Activated CD8-positive, alpha-beta memory T cell treated with anti-CD3 and anti-CD28 coated beads, Interleukin-2, amount 50 U/mL, for 1 hour (primary cell): ENCODE results near the gene HIVEP3.
"Not testable (repeated sequence)": the region's sequence is repeated elsewhere in the genome, so short reads cannot be mapped to it uniquely, and the experiment has no call there.

Experiments
- DNase-seq: peaks from one replicate; pipeline ENCODE4 v3.0.0-alpha.2; 2020; ENCODE audit errors: extremely low read depth

HIVEP3 gene

DNA sequence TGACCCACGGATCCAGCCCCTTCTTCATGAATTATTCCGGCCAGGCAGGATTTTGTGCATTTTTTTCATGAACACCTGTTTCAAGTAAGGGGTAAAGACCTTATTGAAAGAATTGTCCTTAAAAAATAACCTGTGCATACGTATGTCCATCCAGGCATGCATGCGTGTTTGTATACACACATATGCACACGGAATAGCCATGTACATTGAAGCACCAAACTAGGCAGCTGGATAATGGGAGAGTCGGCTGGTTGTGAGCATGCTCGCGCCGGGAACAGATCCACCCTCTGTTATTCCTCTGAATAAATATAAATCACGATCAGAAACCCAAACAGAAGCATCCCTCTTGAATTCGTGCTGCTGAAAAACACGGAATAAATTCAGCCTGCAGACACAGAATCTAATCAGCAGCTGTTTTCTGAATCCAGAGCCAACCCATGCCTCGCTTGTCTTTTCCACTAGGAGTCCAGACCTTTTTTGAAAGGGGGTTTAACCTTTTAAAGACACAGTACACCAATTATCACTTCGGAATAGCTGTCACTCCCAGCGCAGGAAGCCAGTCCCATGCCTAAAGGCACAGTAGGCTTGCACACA lies at the start of gene HIVEP3:
Gene HIVEP3 (minus strand): TSS at position 473 of the 594 bp plus-strand sequence.
- DNase-seq, result no peak

DNA sequence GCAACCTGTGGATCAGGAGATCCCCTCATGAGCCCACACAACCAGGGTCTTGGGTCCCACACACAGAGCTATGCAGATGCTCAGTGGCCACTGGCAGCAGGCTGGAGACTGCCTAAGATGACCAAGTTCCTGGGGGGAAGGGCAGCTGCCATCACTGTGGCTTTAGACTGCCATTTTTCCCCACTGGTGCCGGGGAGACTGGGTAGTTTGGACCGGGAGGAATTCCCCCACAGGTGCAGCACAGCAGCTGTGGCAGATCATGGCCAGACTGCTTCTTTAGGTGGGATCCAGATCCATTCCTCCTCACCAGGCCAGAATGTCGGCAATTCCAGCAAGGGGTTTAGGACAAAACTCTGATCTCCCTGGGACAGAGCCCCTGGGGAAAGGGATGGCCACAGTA lies 45.7 kb upstream of the HIVEP3 start:
- no peak for DNase-seq

DNA sequence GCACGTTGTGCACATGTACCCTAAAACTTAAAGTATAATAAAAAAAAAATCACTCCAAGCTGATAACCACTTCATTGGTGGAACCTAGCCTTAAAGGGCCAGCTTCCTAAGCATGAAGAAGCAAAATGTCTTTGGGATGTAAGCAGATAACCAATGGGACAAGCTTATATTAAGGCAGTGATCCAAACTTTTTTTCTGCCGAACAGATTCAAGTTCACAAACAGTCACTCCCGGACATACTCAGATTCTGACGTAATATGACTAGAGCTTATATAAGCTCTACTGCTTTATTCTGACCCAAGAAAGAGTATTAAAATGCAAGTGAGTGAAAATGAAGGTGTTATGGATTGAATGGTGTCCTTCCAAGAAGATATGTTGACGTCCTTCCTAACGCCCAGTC lies 44.9 kb upstream of the HIVEP3 start:
- DNase-seq, result no peak

DNA sequence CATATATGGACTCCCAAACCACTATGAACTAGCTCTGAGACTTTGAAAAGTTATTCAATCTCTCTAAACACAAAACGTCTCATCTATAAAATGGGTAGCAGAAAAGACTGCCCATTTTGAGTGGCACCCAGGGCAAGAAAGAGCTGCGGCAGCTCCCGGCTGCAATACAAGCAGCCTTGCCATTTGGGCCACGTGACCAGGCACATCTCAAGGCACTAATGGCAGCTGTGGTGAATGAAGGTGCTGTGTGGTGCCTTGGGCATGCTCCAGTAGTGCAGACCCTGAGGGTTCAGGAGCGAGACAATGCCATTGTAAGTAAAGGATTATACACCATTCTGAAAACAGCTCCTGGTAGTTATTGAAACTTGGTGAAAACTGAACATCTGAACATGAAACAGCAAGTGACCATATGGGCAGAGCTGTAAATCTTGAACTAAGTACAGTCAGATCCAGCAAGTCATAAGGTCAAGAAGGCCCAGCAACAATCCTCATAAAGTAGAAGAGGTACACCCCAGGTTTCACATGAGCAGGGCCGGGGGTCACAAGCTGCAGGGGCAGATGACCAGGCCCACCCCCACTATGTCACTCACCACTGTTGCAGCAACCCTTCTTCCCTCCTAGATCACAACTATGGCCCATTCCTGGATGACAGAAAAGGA lies 39.4 kb upstream of the HIVEP3 start:
- DNase-seq, result no peak

DNA sequence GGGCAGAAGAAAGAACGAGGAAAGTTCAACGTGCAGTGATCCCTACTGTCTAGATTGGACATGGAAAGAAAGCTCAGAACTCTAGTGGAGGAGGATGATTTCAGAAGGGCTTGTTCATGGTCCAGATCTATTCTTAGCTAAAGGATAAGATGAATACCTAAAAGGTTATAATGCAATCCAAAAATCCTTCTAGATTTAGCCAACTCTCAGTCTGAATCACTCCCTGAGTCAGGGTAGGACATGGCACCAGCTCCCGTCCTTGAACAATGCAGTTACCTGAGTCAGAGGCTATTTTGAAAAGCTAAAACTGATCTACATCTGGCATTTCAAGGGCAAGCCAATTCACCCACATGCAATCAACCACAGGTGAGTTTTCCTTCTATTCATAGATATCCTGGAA lies 38.8 kb upstream of the HIVEP3 start:
- no peak for DNase-seq

DNA sequence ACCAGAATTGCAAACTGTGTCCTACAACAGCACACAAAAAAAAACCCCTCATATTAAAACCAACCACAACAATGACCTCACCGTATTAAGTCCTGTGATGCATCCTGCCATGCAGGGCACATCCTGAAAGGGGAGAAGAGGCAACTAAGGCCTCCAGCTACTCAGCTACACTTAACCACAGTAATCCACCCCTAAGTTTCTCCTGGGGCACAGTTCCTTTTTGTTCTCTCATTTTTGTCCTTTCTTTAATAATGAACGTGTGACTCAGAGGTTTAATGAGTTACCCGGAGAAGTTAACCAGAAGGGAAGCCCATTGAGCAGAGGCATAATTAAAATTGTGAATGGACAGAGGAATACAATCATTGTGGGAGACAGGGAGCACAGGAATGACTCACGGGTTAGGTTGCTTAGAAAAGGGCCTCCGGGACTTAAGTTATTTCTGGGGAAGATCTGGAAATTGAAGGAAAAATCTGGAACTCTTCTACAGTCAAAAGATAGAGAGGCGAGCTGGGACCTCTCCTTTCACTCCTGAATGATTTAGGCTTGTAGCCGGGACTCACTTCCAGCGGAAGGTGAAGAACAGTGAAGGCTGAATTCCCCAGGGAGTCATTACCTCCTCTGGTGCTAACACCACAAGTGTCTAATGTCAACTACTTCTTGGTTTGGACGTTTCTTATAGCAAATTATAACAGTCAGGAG lies 36.9 kb upstream of the HIVEP3 start:
- DNase-seq, result no peak

DNA sequence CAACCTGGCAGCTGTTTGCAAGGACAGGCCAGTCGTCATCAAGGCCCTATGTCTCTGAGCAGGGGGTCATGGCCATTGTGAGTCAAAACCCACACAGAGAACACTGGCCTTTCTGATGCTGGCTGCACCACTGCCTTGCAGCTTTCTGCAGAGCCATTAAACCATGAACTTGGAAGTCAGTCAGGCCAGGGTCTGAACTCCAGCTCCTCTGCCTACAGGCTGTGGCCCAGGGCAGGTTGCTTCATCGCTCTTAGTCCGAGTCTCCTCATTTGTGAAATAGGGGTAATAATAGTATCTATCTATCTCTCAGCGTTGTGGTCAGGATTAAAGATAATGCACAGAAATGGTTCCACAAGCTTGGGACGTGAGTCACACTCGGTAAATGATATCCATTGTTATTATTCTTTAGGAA lies 35.8 kb upstream of the HIVEP3 start:
- DNase-seq, result no peak

DNA sequence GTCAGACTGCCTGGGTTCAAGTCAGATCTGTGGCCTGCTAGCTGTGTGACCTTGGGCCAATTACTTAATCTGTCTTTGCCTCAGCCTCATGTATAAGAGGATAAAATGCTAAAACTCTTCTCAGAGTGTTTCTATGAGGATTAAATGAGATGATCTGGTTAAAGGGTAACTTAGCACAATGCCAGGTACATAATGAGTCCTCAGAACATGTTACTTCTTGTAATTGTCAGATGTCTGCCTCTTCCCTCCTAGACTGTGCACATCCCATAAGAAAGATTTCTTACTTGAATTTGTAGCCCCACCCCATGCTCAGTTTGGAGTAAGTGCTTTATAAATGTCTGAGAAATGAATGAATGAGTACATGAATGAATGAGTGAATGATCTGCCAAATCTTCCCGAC lies 34.6 kb upstream of the HIVEP3 start:
- no peak for DNase-seq

DNA sequence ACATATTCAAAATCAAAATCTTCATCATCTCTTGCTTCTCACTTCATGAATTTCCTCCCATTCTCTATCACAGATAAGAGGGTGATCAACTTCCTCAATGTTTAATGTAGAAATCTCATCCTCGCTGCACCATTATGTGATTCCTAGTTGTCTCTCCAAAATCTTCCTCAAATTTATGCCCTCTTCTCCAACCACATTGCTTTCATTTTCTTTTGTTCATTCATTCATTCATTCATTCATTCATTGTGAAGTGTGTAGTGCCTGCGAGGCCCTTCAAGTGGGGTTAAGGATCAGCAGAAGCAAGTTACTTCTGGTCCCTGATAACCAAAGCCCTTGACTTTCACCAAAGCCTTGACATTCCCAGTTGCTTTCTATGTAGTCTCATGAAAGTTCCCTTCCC lies 33.5 kb upstream of the HIVEP3 start:
- DNase-seq, result no peak

DNA sequence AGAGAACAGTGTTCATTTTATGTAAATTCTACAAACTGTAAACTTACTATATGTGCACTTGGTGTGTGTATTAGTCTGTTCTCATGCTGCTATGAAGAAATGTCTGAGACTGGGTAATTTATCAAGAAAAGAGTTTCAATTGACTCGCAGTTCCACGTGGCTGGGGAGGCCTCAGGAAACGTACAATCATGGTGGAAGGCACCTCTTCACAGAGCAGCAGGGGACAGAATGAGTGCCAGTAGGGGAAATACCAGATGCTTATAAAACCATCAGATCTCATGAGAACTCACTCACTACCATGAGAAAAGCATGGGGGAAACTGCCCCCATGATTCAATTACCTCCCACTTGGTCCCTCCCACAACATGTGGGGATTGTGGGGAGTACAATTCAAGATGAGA lies 32.8 kb upstream of the HIVEP3 start:
- not testable (repeated sequence) for DNase-seq

DNA sequence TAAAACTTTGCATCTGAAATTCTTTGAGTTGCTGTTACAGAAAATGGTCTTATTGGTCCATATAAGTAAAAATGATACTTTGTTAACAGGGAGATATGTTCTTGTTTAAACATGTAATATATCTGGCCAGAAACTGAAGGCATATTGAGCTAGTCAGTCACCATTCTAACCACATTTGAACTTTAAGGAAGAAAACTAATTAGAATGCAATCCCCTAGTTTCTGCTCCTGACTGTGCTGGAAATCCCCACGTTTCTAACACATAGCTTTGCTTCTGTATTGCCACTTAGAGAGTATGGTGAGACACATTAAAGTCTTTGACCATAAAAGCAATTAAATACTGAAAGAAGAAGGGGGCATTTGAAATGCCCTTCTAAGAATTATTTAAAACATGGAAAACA lies 32.1 kb upstream of the HIVEP3 start:
- no peak for DNase-seq

DNA sequence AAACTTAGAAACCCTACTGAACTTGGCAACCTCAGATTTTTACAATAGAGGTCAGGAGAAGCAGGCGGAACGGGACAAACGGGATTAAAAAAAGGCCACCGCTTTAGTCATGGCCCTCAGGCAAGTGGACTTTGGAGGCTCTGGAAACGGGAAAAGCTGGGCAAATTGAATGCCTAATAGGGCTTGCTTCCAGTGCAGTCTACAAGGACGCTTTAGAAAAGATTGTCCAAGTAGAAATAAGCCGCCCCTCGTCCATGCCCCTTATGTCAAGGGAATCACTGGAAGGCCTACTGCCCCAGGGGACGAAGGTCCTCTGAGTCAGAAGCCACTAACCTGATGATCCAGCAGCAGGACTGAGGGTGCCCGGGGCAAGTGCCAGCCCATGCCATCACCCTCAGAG lies 27.2 kb upstream of the HIVEP3 start:
- not testable (repeated sequence) for DNase-seq

DNA sequence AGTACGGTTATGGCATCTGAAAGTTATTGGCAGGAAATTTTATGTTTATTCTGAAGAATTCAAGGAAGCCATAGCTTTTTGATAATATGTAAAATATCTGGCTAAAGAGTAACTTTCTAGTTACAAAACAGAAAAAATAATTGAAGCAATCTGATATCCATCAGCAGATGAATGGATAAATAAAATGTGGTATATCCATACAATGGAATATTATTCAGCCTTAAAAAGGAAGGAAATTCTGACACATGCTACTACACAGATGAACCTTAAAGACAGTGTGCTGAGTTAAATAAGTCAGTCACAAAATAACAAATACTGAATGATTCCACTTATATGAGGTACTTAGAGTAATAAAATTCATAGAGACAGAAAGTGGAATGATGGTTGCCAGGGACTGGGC lies 25.0 kb upstream of the HIVEP3 start:
- no peak for DNase-seq

DNA sequence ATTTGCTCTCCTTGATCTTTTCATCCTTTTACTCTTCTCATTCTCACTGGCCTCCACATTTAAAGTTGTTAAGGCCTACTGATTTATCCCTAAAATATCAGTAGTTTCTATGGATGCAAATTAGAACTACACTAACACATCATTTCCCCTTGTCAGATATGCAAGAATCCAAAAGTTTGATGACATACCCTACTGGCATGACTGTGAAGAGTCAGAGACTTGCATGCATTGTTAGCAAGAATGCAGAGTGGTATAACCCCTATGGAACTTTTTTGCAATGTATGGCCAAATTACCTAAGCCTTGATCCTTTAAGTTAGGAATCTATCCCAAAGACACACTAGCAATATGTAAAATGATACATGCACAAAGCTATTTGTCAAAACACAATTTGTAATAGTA lies 23.6 kb upstream of the HIVEP3 start:
- DNase-seq, result no peak

DNA sequence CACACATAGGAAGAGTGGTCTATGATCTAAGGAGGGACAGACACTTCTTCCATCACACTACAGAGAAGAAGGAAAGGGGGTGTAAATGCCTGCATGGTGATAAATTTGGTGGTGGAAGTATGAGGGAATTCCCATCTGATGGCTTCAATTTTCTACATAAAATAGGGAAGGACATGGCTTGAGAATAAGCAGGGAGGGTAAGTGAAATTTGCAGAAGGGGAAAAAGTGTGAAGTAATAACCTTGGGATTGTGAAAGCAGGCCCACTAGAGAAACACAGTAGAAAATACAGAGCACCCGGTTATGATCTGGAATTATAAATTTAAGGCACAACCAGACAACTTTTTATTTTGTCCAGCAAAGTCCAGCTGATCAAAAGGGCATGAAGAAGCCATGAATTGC lies 22.7 kb upstream of the HIVEP3 start:
- DNase-seq, result no peak

DNA sequence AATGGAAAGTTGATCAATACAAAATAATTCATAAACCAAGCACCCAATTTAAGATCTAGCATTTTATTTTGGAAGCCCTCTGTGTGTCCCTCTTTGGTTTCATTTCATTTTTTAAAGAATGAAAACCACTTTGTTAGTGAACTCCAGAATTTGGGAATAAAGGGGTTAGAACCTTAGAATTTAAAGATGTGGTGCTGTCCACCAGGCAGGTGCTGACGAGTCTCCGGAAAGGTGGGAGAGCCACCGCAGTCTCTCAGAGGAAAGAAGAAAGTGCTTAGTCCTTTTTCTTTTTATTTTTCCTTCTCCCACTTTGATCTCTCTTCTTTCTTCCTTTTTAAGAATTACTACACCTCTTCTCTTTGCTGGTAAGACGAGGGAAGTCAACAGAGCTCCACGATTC lies 20.5 kb upstream of the HIVEP3 start:
- DNase-seq, result no peak

DNA sequence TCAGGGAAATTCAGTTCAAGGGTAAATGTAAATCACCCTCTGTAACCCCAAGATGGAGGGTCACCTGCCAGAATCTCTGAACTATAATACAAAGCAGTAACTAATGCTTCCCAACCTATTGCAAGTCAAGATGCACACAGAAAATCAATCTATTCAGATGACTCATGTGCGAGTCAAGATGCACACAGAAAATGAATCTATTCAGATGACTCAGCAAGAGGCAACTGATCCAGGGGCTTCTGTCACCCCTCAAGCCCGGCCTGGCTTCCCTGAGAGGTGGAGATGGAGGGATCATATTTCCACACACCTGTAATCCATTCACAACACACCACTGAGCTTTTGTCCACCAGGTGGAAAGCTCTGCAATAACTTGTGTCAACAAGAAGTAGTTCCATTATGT lies 17.4 kb upstream of the HIVEP3 start:
- no peak for DNase-seq

DNA sequence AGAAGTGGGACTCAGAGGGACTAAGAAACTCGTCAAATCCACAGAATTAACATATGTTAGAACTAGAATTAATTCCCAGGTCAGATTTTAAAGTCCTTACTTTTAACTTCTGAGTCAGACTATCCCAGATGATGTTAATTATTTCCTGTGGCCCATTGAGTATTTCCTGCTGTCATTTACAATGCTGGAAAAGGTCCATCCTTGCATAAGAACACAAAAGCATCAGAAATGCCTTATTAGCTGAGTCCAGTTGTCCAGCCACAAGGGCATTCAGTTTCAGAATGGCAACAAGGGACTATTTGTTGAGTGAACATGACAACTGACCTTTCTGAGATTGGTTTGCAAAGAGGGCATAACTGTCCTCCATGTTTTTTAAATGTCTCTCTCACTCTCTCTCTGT lies 16.5 kb upstream of the HIVEP3 start:
- no peak for DNase-seq

DNA sequence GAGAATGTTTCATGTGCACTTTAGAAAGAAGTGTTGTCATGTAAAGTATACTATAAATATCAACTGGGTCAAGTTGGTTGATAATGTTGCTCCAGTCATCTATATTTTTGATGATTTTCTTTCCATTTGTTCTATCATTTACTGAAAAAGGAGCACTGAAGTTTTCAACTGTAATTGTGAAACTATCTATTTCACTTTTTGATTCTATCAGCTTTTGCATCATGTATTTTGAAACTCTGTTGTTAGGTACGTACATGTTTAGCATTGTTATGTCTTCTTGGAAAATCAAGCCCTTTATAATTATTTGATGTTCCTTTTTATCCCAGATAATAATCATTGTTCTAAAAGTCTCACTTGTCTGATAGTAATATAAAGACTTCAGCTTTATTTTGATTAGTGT lies 14.4 kb upstream of the HIVEP3 start:
- DNase-seq, result no peak

DNA sequence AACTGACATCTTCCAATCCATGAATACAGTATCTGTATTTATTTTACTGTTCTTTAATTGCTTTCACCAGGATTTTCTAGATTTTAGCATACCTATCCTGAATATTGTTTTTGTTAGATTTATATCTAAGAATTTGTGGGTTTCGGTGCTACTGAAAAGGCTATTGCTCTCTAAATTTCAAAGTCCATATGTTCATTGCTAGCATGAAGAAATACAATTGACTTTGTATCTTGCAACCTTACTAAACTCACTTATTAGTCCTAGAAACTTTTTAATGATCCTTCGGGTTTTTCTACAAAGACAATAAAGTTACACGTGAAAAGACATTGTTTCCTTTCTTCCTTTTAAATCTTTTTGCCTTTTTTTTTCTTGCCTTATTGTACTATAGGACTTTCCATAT lies 12.9 kb upstream of the HIVEP3 start:
- DNase-seq, result no peak

DNA sequence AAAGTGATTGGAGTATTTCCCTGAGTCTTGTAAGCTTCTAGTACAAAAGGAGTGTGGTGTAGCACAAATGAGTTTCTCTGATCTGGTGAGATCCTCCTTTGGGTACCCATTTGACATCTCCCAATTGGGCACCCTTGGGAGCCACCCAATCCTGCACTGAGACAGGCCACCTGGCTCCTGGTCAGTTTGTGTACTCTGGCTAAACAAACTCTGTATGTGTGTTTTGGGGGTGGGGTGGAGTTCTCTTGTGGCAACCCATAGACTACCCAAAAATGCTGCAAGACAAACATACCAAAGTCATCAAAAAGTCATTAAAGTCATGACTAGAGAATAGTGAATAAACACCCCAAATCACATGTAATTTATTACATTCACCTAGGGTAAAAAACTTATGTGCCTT lies 8.4 kb upstream of the HIVEP3 start:
- DNase-seq, result no peak

DNA sequence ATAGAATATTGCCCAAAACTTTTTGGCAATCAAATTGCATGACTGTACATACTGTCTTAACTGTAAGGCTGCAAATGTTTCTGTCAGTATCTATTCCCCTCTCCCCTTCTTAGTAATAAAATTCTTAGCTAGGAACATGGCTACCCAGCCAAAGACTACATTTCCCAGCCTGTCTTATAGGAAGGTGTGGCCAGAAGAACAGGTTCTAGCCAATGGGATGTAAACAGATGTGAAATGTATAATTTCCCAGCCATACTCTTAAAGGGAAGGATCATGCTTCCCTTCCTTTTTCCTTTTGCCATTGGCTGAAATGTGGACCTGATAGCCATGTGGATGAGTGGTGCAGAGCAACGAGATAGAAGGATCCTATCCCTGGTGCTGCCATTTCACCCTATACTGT lies 7.0 kb upstream of the HIVEP3 start:
- DNase-seq, result no peak

DNA sequence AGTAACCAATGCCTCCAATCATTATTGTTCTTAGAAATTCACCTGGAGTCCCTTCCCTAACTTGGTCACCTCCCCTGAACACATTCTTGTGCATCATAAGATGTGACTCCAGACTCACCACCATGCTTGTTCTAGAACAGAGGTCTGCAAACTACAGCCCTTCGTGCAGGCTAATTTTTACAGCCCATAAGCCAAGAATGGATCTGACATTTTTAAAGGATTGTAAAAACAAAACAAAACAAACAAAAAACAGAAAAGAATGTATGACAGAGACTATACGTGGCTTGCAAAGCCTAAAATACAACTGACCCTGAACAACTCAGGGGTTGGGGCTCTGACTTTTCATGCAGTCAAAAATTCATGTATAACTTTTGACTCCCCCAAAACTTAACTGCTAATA lies 6.2 kb upstream of the HIVEP3 start:
- DNase-seq, result no peak

DNA sequence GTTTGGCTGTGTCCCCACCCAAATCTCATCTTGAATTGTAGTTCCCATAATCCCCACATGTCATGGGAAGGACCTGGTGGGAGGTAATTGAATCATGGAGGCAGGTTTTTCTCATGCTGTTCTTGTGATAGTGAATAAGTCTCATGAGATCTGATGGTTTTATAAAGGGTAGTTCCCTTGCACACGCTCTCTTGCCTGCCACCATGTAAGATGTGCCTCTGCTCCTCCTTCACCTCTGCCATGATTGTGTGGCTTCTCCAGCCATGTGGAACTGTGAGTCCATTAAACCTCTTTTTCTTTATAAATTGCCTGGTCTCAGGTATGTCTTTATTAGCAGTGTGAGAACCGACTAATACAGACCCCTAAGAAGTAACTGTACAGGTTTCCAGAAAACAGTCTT lies 2.5 kb upstream of the HIVEP3 start:
- DNase-seq, result not testable (repeated sequence)
